ENCODE data around the gene TDG.

Gene TDG

GRCh38 chr12:103978384-103978982 lies 12.8 kb downstream of the TDG start:
- Mint-ChIP-seq H3K27ac (no peak overlapping the region), H3K27me3 (ENCODE audit: low read depth) (no peaks in the 10 kb centered on the region)

DNA sequence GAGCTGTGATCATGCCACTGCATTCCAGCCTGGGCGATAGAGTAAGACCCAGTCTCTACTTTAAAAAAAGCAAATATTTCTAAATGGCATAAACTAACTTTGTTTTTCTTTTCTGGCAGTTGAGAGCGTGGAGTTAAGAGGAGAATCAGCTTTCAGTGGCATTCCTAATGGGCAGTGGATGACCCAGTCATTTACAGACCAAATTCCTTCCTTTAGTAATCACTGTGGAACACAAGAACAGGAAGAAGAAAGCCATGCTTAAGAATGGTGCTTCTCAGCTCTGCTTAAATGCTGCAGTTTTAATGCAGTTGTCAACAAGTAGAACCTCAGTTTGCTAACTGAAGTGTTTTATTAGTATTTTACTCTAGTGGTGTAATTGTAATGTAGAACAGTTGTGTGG lies 21.2 kb downstream of the TDG start:
- Mint-ChIP-seq H3K4me3 (no peak overlapping the region), H3K27me3 (ENCODE audit: low read depth) (no peaks in the 10 kb centered on the region), H3K36me3 (ENCODE audit: low read depth) (peaks cover 29% of the 10 kb centered on the region), H3K9me3 (no peaks in the 10 kb centered on the region), H3K4me1 (ENCODE audit: low read depth) (no peaks in the 10 kb centered on the region), H3K27ac (no peak overlapping the region)
- no peak for DNase-seq (ENCODE audit: low spot score)

More at GRCh38 chr12:103978384-103978982, 12.8 kb downstream of the TDG start:
- Mint-ChIP-seq H3K36me3 (ENCODE audit: low read depth) (peaks cover 39% of the 10 kb centered on the region), H3K9me3 (no peaks in the 10 kb centered on the region), H3K4me1 (ENCODE audit: low read depth) (peaks cover 5% of the 10 kb centered on the region), H3K4me3 (no peak overlapping the region)
- DNase-seq (ENCODE audit: low spot score): no peak

DNA sequence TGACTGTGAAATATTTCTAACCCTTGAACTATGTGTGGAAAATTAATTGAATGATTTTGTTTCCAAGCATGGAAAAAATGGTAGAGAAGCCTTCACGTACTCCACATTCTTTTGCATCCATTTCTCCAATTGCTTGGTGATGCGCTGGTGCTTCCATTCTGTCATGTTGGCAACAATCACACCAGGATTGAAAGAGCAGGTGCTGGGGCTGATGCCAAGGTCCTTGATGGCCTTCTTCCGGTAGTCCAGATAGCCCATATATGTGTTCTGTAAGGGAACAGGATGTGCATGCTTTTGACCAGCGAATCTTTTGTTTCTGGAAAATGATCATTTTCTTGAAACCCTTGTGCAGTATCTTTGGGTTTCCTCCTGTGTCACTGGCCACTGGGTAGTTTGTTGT lies 28.6 kb downstream of the TDG start:
- H3K4me1 Mint-ChIP-seq (ENCODE audit: low read depth): no peaks in the 10 kb centered on the region
- no peak overlapping the region for H3K27ac Mint-ChIP-seq
- H3K36me3 Mint-ChIP-seq (ENCODE audit: low read depth): peaks cover 5% of the 10 kb centered on the region
- H3K4me3 Mint-ChIP-seq: no peak overlapping the region
- H3K9me3 Mint-ChIP-seq: no peaks in the 10 kb centered on the region
- H3K27me3 Mint-ChIP-seq (ENCODE audit: low read depth): peaks cover 21% of the 10 kb centered on the region
- no peak for DNase-seq (ENCODE audit: low spot score)

DNA sequence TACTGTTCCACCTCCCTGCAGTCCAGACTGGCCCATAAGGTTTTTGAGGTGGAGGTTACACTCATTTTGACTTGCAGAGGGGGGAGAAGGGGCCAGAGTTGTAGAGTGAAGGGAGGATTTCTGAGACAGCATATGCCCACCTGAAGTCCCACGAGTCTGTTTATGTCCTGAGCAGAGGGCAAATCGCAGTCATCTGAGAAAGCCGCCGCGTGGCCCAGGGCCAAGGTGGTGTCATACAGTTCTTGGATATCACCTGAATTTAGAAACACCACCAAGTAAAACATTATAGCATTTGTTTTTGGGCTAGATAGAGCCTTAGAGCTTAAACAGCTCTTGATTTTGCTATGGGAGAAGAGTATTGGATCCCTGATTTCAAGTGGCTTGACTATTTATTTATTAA lies 30.9 kb downstream of the TDG start:
- peaks cover 34% of the 10 kb centered on the region for H3K27me3 Mint-ChIP-seq (ENCODE audit: low read depth)
- no peak overlapping the region for H3K4me3 Mint-ChIP-seq
- H3K27ac Mint-ChIP-seq: no peak overlapping the region
- no peak for DNase-seq (ENCODE audit: low spot score)
- no peaks in the 10 kb centered on the region for H3K36me3 Mint-ChIP-seq (ENCODE audit: low read depth)
- H3K4me1 Mint-ChIP-seq (ENCODE audit: low read depth): no peaks in the 10 kb centered on the region
- no peaks in the 10 kb centered on the region for H3K9me3 Mint-ChIP-seq

DNA sequence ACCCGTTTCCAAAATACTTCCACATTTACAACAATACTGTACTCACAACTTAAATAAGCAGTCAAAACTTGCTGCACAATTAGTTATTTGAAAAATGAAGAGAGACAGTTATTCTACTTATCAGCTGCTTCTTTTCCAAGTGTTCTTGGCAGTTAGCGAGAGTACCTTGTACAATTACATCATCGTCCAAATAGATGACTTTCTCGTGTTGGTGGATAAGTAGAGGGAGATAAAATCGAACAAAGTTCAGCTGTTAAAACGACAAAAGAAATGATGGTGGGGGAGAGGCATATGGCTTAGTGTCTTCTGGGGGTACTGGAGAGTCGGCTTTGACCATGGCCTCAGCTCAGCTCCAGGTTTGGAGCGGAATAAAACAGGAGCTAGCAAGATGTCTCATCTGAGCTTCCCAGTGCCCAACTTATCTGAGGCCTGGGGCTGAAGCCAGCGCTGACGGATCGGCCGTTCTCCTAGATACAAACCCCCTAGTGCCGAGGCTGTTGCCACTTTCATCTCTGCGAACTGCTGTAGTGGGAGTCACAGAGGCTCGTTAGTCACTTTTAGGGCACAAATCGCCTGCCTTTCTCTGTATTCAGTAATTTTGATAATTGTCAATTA lies 31.7 kb downstream of the TDG start:
- Mint-ChIP-seq H3K9me3 (no peaks in the 10 kb centered on the region), H3K27me3 (ENCODE audit: low read depth) (peaks cover 34% of the 10 kb centered on the region), H3K27ac (no peak overlapping the region), H3K36me3 (ENCODE audit: low read depth) (no peaks in the 10 kb centered on the region), H3K4me3 (no peak overlapping the region), H3K4me1 (ENCODE audit: low read depth) (no peaks in the 10 kb centered on the region)
- no peak for DNase-seq (ENCODE audit: low spot score)

DNA sequence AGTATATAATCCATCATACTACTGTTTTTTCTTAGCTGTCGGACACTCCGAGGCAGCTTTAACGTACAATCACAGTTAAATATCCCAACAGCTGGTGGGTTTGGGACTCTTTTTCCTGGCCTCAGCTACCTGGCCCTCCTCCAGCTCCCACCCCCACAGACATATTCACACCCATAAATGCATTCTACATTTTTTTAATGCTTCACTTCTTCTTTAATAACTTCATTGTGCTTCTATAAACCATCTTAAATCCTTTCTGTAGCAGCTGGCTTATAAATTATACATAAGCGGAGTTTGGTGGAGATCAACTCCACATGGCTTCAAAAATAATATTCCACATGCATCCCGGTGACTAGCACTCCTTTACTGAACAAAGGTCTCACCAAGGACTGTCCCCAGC lies 33.3 kb downstream of the TDG start:
- DNase-seq (ENCODE audit: low spot score): no peak
- Mint-ChIP-seq H3K36me3 (ENCODE audit: low read depth) (no peaks in the 10 kb centered on the region), H3K4me1 (ENCODE audit: low read depth) (no peaks in the 10 kb centered on the region), H3K27me3 (ENCODE audit: low read depth) (peaks cover 44% of the 10 kb centered on the region), H3K4me3 (no peak overlapping the region), H3K27ac (no peak overlapping the region), H3K9me3 (no peaks in the 10 kb centered on the region)

DNA sequence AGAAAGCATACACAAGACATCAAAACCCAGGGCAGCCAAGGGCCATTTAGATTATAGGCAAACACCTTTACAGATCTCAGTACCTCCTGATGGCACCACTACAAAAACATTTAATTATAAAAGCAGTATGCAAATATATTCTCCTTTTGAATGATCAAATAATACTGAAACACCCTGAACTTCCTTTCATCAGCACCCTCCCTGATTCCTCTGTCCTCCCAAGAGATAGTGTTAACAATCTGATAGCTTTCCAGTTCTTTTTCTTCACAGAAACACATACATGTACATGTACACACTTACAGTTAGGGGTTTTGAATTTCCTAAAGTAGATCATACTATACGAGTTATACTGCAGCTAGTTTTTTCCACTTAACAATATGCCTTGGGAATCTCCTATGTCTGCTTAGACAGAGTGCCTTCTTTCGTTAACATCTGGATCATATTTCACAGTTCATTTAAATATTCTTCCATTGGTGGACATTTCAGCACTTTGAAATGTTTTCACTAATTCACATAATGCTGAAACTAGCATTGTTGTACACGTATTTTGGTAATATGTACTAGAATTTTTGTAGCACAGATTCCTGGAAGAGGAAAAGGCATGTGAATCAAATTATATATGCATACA lies 35.2 kb downstream of the TDG start:
- Mint-ChIP-seq H3K27me3 (ENCODE audit: low read depth) (peaks cover 41% of the 10 kb centered on the region), H3K4me1 (ENCODE audit: low read depth) (no peaks in the 10 kb centered on the region), H3K9me3 (no peaks in the 10 kb centered on the region), H3K36me3 (ENCODE audit: low read depth) (no peaks in the 10 kb centered on the region), H3K27ac (no peak overlapping the region), H3K4me3 (no peak overlapping the region)
- DNase-seq (ENCODE audit: low spot score): no peak

GRCh38 chr12:104002686-104003085 lies 37.0 kb downstream of the TDG start:
- no peaks in the 10 kb centered on the region for H3K9me3 Mint-ChIP-seq
- H3K4me1 Mint-ChIP-seq (ENCODE audit: low read depth): no peaks in the 10 kb centered on the region
- no peaks in the 10 kb centered on the region for H3K36me3 Mint-ChIP-seq (ENCODE audit: low read depth)
- H3K27ac Mint-ChIP-seq: no peak overlapping the region
- H3K4me3 Mint-ChIP-seq: no peak overlapping the region
- peaks cover 47% of the 10 kb centered on the region for H3K27me3 Mint-ChIP-seq (ENCODE audit: low read depth)
- no peak for DNase-seq (ENCODE audit: low spot score)

DNA sequence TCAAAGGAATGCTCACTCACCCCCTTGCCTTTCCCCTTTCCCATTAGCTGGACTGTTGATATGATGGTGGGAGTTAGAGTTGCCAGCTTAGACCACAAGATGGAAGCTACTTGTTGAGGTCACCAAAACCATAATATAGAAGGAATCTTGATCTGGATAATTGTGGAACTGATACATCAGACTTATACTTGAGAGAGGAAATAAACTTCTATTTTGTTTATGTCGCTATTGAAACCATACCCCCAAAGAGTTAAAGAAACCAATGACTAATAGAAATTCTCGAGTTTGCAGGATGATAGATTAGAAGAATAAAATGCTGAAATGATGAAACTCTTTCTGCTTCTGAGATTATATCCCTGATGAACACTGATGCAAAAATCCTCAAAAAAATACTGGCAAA lies 37.9 kb downstream of the TDG start:
- H3K9me3 Mint-ChIP-seq: no peaks in the 10 kb centered on the region
- H3K36me3 Mint-ChIP-seq (ENCODE audit: low read depth): no peaks in the 10 kb centered on the region
- H3K27ac Mint-ChIP-seq: no peak overlapping the region
- H3K4me1 Mint-ChIP-seq (ENCODE audit: low read depth): no peaks in the 10 kb centered on the region
- peaks cover 52% of the 10 kb centered on the region for H3K27me3 Mint-ChIP-seq (ENCODE audit: low read depth)
- no peak overlapping the region for H3K4me3 Mint-ChIP-seq
- DNase-seq (ENCODE audit: low spot score): no peak

DNA sequence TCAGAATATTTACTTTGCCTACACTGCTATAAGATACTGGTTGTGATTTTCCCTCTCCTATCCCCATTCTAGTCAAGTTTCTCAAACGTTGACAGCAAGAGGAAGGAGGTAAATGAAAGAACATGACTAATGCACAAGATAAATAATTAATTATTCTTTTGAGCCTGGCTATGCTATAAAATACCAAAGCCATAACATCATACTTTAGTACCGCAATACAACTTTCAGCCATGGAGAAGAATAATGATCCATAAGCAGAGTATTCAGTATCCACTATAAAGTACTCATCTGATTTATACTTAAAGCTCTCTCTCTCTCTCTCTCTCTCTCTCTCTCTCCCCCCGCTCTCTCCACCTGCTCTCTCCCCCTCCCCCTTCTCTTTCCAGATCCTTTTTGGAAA lies 41.3 kb downstream of the TDG start:
- Mint-ChIP-seq H3K27ac (no peak overlapping the region), H3K9me3 (no peaks in the 10 kb centered on the region), H3K36me3 (ENCODE audit: low read depth) (no peaks in the 10 kb centered on the region), H3K27me3 (ENCODE audit: low read depth) (peaks cover 52% of the 10 kb centered on the region), H3K4me1 (ENCODE audit: low read depth) (no peaks in the 10 kb centered on the region), H3K4me3 (no peak overlapping the region)
- DNase-seq (ENCODE audit: low spot score): no peak

DNA sequence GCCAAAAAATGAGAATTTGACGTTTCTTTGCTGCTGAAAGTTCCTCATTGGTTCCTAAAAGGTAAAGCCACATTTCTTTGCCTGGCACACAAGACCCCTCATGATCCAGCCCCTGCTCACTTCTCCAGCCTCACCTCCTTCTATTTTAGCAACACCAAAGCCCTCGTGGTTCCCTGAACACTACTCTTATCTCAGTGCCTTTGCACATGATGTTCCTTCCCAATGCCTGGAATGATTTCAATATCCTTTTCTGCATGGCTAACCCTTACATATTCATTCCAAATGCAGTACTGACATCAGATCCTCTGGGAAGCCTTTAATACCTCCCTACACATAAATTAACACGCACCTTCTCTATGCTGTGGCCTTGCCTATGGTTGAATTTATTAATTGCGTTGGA lies 44.4 kb downstream of the TDG start:
- Mint-ChIP-seq H3K4me3 (no peak overlapping the region), H3K4me1 (ENCODE audit: low read depth) (no peaks in the 10 kb centered on the region), H3K9me3 (no peaks in the 10 kb centered on the region), H3K27ac (no peak overlapping the region), H3K27me3 (ENCODE audit: low read depth) (peaks cover 35% of the 10 kb centered on the region), H3K36me3 (ENCODE audit: low read depth) (no peaks in the 10 kb centered on the region)
- no peak for DNase-seq (ENCODE audit: low spot score)

GRCh38 chr12:104010606-104011169 lies 45.0 kb downstream of the TDG start:
- no peak for DNase-seq (ENCODE audit: low spot score)

GRCh38 chr12:104011253-104011652 lies 45.6 kb downstream of the TDG start:
- no peaks in the 10 kb centered on the region for H3K9me3 Mint-ChIP-seq
- no peak overlapping the region for H3K27ac Mint-ChIP-seq
- no peak for DNase-seq (ENCODE audit: low spot score)
- H3K4me1 Mint-ChIP-seq (ENCODE audit: low read depth): no peaks in the 10 kb centered on the region
- peaks cover 32% of the 10 kb centered on the region for H3K27me3 Mint-ChIP-seq (ENCODE audit: low read depth)
- no peaks in the 10 kb centered on the region for H3K36me3 Mint-ChIP-seq (ENCODE audit: low read depth)
- no peak overlapping the region for H3K4me3 Mint-ChIP-seq

More at GRCh38 chr12:104010606-104011169, 45.0 kb downstream of the TDG start:
- no peaks in the 10 kb centered on the region for H3K9me3 Mint-ChIP-seq
- no peak overlapping the region for H3K4me3 Mint-ChIP-seq
- H3K36me3 Mint-ChIP-seq (ENCODE audit: low read depth): no peaks in the 10 kb centered on the region
- H3K27me3 Mint-ChIP-seq (ENCODE audit: low read depth): peaks cover 31% of the 10 kb centered on the region
- H3K27ac Mint-ChIP-seq: no peak overlapping the region
- H3K4me1 Mint-ChIP-seq (ENCODE audit: low read depth): no peaks in the 10 kb centered on the region

DNA sequence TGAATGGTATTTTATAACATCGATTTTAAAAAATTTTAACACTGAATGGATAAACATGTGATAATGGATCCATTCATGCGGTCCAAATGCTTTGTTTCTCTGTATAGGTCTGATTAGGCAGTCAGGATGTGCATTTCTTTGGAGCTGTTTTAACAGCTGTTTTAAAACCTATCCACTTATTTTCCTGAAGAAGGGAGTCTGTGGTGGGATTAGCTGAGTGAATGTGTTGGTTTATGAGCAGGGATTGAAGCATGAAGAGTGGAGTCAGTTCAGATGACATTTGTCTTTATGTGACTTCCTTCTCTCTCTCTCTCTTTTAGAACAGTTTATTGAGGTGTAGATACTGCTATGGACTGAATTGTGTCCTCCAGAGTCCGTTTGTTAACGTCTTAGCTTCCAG lies 46.7 kb downstream of the TDG start:
- H3K27ac Mint-ChIP-seq: no peak overlapping the region
- no peaks in the 10 kb centered on the region for H3K36me3 Mint-ChIP-seq (ENCODE audit: low read depth)
- H3K4me3 Mint-ChIP-seq: no peak overlapping the region
- peaks cover 24% of the 10 kb centered on the region for H3K27me3 Mint-ChIP-seq (ENCODE audit: low read depth)
- no peaks in the 10 kb centered on the region for H3K4me1 Mint-ChIP-seq (ENCODE audit: low read depth)
- DNase-seq (ENCODE audit: low spot score): no peak
- H3K9me3 Mint-ChIP-seq: no peaks in the 10 kb centered on the region
